GM18858 (cell line): ENCODE measurements around the gene NEAT1.
A peak's percentile ranks its signal among the peaks of the same experiment; 100 is the strongest.

Source experiments
- ATAC-seq: cut with Tn5 transposase; IDR thresholded peaks from one replicate; pipeline ENCODE4 v1.9.1; 2021; ENCODE audit not compliant: unreplicated experiment

The NEAT1 gene

DNA sequence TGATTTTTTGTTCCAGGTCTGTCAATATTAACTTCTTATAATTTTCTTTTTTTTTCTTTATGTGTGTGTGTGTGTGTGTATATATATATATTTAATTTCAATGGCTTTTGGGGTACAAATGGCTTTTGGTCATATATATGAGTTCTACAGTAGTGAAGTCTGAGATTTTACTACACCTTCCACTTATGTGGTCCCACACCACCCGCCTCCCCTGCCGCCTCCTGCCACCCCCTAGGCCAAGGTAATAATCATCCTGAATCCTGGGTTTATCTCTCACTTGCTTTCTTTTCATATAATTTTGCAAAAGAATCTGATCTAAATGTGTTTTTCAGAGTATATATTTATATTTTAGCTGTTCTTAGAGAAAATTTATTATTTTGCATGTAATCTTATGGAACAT, 11.1 kb downstream of the NEAT1 start:
- no peak for ATAC-seq

- no peak for ATAC-seq
Measured at GRCh38 chr11:65434057-65434666, 11.6 kb downstream of the NEAT1 start.

GRCh38 chr11:65434667-65435410, 12.2 kb downstream of the NEAT1 start:
- ATAC-seq, result no peak

GRCh38 chr11:65435411-65435931, 12.9 kb downstream of the NEAT1 start:
- no peak for ATAC-seq

GRCh38 chr11:65435981-65436411, 13.4 kb downstream of the NEAT1 start:
- ATAC-seq, result no peak

DNA sequence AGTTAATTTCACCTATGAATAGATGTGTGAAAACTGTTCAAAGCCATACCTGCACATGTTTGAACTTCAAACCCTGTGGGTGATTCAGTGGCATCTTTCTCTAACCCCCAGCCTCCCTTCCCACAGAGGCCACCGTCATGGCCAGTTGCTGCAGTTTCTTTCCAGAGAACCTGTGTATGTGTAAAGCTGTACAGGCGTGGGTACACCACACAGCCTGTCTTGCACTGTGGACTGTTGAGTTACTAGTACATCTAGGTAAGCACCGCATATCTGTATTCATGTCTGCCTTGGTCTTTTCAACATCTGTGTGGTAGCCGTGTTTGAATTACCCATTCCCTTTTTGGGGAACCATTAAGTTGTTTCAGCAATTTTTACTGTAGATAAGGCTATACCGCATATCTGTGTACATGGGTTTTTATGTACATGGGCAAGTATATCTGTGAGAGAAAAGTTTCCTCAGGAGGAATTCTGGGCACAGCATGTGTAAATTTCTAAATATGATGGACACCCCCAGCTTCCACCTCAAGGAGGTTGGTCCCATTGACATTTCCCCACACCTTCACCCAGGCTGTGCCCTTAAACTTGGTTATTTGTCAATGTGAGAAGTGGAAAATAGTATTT, 13.9 kb downstream of the NEAT1 start:
- ATAC-seq, result no peak

- no peak for ATAC-seq
Measured at GRCh38 chr11:65437436-65438227, 15.0 kb downstream of the NEAT1 start.

GRCh38 chr11:65438257-65439151, 15.9 kb downstream of the NEAT1 start:
- ATAC-seq, result no peak

DNA sequence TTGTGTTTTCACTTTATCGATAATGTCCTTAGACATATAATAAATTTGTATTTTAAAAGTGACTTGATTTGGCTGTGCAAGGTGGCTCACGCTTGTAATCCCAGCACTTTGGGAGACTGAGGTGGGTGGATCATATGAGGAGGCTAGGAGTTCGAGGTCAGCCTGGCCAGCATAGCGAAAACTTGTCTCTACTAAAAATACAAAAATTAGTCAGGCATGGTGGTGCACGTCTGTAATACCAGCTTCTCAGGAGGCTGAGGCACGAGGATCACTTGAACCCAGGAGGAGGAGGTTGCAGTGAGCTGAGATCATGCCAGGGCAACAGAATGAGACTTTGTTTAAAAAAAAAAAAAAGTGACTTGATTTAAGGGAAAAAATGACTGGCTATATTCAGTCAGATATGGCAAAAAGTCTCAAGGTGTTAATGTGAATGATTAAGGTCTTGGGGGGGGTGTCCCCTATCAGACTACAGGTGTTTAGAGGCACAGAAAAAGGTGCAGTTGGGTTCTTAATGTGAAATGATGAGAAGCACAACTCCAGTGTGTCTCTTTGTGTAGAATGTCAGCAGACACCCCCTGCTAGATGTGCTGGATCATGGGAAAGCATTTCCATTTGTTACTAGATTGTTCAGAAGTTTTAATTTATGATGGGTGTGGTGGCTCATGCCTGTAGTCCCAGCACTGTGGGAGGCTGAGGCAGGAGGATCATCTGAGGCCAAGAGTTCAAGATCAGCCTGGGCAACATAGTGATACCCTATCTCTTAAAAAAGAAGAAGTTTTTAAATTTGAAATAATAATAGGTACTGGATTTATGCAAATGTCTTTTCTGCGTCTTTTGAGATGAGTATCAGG, 17.0 kb downstream of the NEAT1 start:
- no peak for ATAC-seq

- peak; percentile 45 for ATAC-seq
Measured at GRCh38 chr11:65440831-65441499, 18.4 kb downstream of the NEAT1 start.

DNA sequence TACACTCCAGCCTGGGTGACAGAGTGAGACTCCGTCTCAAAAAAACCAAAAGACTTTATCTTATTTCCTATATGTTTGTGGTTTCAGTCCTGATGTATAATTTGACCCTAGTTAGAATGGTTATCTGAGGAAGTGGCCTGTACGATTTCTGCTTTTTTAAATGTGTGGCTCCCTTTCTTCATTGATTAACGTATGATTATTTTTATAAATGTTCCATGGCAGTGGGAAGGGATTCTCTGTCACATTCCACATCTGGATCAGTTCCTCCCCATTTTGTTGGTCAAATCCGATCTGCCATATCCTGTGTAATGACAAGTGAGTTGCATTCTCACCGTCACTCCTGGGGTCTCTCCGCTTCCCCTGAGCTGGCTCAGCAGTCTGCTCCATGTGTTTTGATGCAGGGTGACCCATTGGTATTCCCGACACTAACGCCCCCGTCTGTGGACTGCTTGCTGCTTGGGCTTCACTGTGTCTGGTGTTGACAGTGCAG, 20.3 kb downstream of the NEAT1 start:
- ATAC-seq, result no peak

GRCh38 chr11:65444314-65445051, 21.9 kb downstream of the NEAT1 start:
- ATAC-seq, result no peak

- no peak for ATAC-seq
Measured at GRCh38 chr11:65445101-65445603, 22.6 kb downstream of the NEAT1 start.

GRCh38 chr11:65445604-65446445, 23.2 kb downstream of the NEAT1 start:
- no peak for ATAC-seq

DNA sequence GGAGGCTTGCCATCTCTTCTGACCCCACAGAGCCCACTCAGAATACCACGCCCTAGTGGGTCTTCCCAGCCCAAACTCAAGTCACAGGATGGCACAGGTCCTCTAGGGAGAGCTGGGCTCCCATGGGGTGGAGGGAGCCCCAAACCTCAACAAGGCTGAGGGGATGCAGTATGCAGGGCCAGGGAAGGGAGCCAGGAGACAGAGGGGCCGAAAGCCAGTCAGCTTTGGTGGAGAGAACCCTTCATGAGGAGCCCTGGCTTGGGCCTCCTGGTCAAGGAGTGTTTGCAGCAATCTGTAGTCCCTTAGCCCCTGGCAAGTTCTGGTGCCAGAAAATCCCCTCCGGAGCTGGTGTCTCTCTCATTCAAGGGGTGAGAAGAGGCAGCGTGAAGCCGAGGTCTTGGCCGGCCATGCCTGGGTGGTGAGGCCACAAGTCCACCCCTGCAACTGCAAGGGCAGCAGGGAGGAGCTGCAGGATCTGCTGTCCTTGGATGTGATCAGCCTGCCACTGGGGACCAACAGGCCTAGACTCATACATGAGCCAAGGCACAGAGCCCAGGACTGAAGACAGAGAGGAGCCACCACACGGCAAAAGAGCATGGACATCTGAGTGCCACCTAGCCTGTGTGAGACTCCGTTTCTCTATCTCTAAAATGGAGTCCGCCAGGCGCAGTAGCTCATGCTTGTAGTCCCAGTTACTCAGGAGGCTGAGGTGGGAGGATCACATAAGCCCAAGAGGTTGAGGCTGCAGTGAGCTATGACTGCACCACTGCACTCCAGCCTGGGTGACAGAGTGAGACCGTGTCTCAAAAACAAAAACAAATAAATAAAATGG, 24.1 kb downstream of the NEAT1 start:
- ATAC-seq, result no peak

DNA sequence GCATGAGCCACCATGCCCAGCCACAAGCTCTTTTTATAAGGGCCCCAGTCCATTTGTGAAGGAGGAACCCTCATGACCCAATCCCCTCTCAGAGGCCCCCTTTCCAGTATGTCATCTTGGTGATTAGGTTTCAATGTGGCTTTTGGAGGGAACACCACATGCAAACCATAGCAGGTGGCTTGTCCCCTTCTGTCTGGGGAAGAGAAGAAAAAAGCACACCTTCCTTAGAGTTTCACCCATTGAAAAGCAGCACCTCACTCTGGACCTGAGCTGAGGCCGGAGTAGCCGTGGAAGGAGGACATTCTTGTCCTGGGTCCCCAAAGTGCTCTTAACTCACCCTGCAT, 25.4 kb downstream of the NEAT1 start:
- no peak for ATAC-seq
